ENCODE measurements around the gene TRPV4. TPM values are rescaled to one million over a fixed set of nuclear protein-coding genes. Genes with fewer than 3 reads are reported as not detected.

TRPV4 gene
- total RNA-seq, 1 experiment from 2014 or later, result 2.9 TPM

DNA sequence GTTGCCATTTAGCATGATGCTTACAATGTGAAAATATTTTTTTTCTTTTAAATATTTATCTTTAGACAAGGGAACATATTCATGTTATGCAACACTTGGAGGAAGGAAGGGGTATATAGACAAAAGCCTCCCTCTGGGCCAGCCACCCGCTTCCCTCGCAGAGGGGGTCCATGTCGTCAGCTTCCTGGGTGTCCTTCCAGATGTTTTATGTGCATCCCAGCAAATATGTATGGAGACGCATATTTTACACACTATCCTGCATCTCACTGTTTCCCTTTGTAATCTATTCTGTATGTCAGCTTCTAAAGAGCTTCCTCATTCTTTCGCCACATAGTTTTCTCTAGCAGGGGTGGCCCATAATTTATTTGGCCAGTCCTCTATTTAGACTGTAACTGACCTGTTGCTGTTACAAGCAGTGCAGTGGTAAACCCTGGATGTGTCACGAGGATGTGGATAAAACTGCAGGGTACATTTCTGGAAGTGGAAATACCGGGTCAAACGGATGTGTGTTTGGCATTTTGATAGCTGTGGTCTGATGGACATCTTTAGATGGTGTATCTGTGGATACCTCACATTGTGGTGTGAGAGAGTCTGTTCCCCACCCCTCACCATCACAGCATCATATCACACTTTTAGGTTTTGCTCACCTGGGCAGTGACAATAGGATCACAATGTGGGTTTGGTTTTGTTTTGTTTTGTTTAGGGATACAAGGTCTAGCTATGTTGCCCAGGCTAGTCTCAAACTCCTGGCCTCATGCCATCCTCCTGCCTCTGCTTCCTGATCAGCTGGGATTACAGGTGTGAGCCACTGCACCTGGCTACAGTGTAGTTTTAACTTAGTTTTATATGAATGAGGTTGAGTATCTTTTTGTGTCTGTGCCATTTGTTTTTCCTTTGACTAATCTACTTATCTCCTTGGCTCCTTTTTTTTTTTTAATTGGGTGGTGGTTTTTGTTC is 87.9 kb downstream of the TRPV4 start (continued):
- TF ChIP-seq, protein P1, sequence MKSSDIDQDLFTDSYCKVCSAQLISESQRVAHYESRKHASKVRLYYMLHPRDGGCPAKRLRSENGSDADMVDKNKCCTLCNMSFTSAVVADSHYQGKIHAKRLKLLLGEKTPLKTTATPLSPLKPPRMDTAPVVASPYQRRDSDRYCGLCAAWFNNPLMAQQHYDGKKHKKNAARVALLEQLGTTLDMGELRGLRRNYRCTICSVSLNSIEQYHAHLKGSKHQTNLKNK (CRISPR knock-in tag; IDR thresholded peaks at IDR 0.05), result no peak
- TF ChIP-seq MXD4 (CRISPR knock-in tag; IDR thresholded peaks at IDR 0.05; ENCODE audit: borderline replicate concordance), result no peak

DNA sequence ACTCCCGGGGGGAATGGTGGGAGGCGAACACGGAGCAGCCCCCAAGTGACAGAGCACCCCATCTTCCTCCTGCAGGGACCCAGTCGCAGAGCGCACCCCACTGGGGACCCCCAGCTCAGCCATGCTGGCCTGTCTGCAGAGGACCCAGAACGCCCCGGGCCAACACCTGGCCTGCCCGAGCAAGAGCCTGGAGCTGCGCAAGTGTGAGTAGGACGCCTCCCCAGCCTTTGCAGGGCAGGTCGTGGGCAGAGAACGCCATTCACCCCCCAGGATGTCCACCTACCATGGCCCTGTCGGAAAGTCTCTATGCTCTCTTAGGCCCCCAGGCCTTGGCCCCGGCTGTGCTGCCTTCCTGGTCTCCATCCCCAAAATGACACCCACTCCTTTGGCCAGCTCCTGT is 89.2 kb downstream of the TRPV4 start:
- CTCF ChIA-PET, result no interaction called here
- H3K27me3 Mint-ChIP-seq (ENCODE audit: low read depth), result no peaks in the 10 kb centered on the region

DNA sequence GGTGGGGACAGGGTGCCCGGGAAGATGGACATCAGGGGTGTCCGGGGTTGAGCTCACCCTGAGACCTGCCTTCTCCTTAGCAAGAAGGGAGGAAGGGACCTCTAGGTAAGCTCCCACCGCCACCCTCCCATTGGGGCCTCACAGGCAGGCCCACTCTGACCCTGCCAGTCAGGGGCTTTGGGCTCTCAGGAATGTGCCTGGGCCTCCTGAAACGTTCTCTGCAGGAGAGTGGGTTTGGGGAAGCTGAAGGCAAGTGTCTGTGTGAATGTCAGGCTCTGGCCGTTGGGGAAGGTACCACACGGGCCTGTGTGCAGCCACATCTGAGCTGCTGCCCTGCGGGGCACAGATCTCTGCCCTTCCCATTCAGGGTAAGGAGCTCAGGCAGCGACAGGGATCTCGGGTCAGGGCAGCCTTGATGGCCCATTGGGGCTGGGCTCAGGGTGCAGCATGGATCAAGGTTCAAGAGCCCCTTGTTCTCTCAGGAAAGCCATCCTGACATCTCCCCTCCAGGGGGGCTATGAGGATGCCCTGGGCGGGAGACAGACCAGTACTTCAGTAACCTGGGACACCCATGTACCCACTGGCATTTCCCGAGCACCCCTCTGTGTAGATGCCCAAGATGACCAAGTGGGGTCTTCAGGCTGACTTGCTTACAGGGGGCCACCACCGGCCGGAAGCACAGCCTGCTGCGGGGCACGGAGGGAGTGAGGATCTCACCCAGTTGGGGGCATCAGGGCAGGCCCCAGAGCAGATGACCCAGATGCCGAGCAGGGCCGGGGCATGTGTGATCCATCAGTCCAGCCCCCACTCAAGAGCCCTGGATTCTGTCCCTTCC is 89.9 kb downstream of the TRPV4 start:
- Mint-ChIP-seq H3K27me3 (ENCODE audit: low read depth) (no peaks in the 10 kb centered on the region), H3K4me1 (peaks cover under 1% of the 10 kb centered on the region; the same call in 1 of the 2 replicates), H3K36me3 (no peaks in the 10 kb centered on the region), H3K27ac (no peak overlapping the region), H3K4me3 (no peak overlapping the region), H3K9me3 (no peaks in the 10 kb centered on the region)
- no peak for ATAC-seq
- ChIA-PET CTCF (interaction anchor here (1.1 to 1.2 kb wide), 2 partner anchors 15 to 21 kb away, joined by 3 to 4 read pairs; no protein-coding TSS in a partner anchor), POLR2A (no interaction called here)
- TF ChIP-seq TEAD4 (CRISPR knock-in tag; IDR thresholded peaks at IDR 0.05), result no peak
- TF ChIP-seq, protein P2, sequence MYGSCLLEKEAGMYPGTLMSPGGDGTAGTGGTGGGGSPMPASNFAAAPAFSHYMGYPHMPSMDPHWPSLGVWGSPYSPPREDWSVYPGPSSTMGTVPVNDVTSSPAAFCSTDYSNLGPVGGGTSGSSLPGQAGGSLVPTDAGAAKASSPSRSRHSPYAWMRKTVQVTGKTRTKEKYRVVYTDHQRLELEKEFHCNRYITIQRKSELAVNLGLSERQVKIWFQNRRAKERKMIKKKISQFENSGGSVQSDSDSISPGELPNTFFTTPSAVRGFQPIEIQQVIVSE (CRISPR knock-in tag; IDR thresholded peaks at IDR 0.05; ENCODE audit: borderline replicate concordance), result no peak
- no peak for TF ChIP-seq ZNF138 (CRISPR knock-in tag; conservative IDR thresholded peaks at IDR 0.05)
- no peak for TF ChIP-seq NFATC4 (CRISPR knock-in tag; IDR thresholded peaks at IDR 0.05)
- no peak for TF ChIP-seq STAT6 (CRISPR knock-in tag; conservative IDR thresholded peaks at IDR 0.05; ENCODE audit: low read depth)
- TF ChIP-seq, protein P3, sequence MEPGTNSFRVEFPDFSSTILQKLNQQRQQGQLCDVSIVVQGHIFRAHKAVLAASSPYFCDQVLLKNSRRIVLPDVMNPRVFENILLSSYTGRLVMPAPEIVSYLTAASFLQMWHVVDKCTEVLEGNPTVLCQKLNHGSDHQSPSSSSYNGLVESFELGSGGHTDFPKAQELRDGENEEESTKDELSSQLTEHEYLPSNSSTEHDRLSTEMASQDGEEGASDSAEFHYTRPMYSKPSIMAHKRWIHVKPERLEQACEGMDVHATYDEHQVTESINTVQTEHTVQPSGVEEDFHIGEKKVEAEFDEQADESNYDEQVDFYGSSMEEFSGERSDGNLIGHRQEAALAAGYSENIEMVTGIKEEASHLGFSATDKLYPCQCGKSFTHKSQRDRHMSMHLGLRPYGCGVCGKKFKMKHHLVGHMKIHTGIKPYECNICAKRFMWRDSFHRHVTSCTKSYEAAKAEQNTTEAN (CRISPR knock-in tag; IDR thresholded peaks at IDR 0.05), result no peak
- no peak for TF ChIP-seq TCF7 (CRISPR knock-in tag; IDR thresholded peaks at IDR 0.05; ENCODE audit: low read depth)
- DNase-seq (ENCODE audit: low spot score), result peak; percentile 9

More for the DNA sequence above, 89.2 kb downstream of the TRPV4 start:
- Mint-ChIP-seq H3K27ac (no peak overlapping the region), H3K4me1 (no peaks in the 10 kb centered on the region), H3K36me3 (no peaks in the 10 kb centered on the region), H3K9me3 (no peaks in the 10 kb centered on the region), H3K4me3 (no peak overlapping the region)
- no peak for ATAC-seq
- DNase-seq (ENCODE audit: low spot score), result peak; percentile 3
- POLR2A ChIA-PET, result no interaction called here
- TF ChIP-seq JUN (CRISPR knock-in tag; IDR thresholded peaks at IDR 0.05) (no peak), ZNF138 (CRISPR knock-in tag; conservative IDR thresholded peaks at IDR 0.05) (no peak), ZNF423 (CRISPR knock-in tag; IDR thresholded peaks at IDR 0.05) (no peak)
